ENCODE results near the gene SHTN1. TPM values are rescaled to one million over a fixed set of nuclear protein-coding genes. Genes with fewer than 3 reads are reported as not detected.

The SHTN1 gene
- total RNA-seq, 1 donor from 2014 or later = 106 TPM

DNA sequence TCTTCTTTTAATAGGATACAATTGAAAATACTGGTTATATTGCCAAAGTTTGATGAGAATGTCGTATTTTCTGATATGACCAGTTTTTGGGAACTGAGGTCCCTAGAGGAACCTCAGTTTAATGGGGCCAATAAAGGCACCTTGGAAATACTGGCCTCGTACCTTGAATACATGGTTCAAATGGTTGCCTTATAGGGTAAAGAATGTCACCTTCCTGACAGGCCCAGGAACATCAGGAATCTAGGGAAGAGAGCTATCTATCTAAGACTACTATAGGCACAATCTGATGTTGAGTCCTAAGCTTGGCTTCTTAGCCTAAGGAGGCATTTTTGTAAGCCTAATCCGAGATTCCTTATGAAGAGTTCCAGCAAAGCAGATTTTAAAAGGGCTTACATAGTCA, 9.3 kb downstream of the SHTN1 start:
- Mint-ChIP-seq H3K27ac (ENCODE audit: unreplicated experiment) (no peak overlapping the region), H3K4me1 (ENCODE audit: unreplicated experiment) (peaks cover 49% of the 10 kb centered on the region), H3K9me3 (ENCODE audit: unreplicated experiment) (no peaks in the 10 kb centered on the region), H3K27me3 (ENCODE audit: unreplicated experiment) (peaks cover 1% of the 10 kb centered on the region), H3K36me3 (ENCODE audit: low read depth, unreplicated experiment) (peaks cover 12% of the 10 kb centered on the region), H3K4me3 (ENCODE audit: unreplicated experiment) (no peak overlapping the region)
- DNase-seq (ENCODE audit: low spot score) = no peak
- TF ChIP-seq, protein P1, sequence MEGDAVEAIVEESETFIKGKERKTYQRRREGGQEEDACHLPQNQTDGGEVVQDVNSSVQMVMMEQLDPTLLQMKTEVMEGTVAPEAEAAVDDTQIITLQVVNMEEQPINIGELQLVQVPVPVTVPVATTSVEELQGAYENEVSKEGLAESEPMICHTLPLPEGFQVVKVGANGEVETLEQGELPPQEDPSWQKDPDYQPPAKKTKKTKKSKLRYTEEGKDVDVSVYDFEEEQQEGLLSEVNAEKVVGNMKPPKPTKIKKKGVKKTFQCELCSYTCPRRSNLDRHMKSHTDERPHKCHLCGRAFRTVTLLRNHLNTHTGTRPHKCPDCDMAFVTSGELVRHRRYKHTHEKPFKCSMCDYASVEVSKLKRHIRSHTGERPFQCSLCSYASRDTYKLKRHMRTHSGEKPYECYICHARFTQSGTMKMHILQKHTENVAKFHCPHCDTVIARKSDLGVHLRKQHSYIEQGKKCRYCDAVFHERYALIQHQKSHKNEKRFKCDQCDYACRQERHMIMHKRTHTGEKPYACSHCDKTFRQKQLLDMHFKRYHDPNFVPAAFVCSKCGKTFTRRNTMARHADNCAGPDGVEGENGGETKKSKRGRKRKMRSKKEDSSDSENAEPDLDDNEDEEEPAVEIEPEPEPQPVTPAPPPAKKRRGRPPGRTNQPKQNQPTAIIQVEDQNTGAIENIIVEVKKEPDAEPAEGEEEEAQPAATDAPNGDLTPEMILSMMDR (IDR thresholded peaks at IDR 0.05; ENCODE audit: unreplicated experiment) = no peak

DNA sequence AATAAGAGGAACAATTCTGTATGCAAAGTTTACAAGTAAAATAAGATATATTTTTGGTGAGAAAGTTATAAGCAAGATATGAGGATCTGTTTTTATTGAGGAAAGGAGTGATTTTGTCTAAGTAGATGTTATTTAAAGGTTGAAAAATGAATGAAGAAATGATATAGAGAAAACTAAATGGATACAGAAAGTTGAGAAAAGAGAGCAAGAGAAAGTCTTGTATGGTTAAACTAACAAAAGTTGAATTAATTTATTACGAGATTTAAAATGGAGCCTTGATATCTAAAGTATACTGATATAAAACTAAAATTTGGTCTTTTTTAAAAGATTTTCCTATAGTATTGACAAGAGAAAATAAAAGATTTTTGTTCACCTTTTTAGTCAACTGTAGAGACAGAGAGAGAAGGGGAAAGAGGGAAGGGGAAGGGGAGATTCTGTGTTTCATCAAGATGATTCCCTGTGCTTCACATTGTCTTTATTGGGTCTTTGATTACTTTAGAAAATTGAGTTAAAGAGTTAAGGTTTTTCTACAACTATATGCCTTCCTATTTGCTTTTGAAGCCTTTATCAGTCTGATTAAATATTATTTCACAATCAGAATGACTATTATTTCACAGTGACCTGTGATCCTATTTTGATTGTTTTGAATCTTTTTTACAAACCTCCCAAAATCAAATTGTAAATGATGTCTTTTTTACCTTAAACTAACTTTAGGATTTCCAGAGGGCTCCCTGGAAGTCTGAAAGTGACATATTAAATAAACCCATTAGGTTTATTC, 10.7 kb downstream of the SHTN1 start:
- no peak for DNase-seq (ENCODE audit: low spot score)
- Mint-ChIP-seq H3K36me3 (ENCODE audit: low read depth, unreplicated experiment) (peaks cover 12% of the 10 kb centered on the region), H3K4me1 (ENCODE audit: unreplicated experiment) (peaks cover 60% of the 10 kb centered on the region), H3K27ac (ENCODE audit: unreplicated experiment) (no peak overlapping the region), H3K27me3 (ENCODE audit: unreplicated experiment) (peaks cover 6% of the 10 kb centered on the region), H3K4me3 (ENCODE audit: unreplicated experiment) (no peak overlapping the region), H3K9me3 (ENCODE audit: unreplicated experiment) (no peaks in the 10 kb centered on the region)
- TF ChIP-seq, protein P1 (IDR thresholded peaks at IDR 0.05; ENCODE audit: unreplicated experiment) = no peak

- no peak overlapping the region for H3K4me3 Mint-ChIP-seq (ENCODE audit: unreplicated experiment)
- no peaks in the 10 kb centered on the region for H3K9me3 Mint-ChIP-seq (ENCODE audit: unreplicated experiment)
- TF ChIP-seq, protein P1 (IDR thresholded peaks at IDR 0.05; ENCODE audit: unreplicated experiment) = no peak
- H3K4me1 Mint-ChIP-seq (ENCODE audit: unreplicated experiment) = peaks cover 65% of the 10 kb centered on the region
- peaks cover 12% of the 10 kb centered on the region for H3K36me3 Mint-ChIP-seq (ENCODE audit: low read depth, unreplicated experiment)
- H3K27me3 Mint-ChIP-seq (ENCODE audit: unreplicated experiment) = peaks cover 6% of the 10 kb centered on the region
- no peak for DNase-seq (ENCODE audit: low spot score)
- no peak overlapping the region for H3K27ac Mint-ChIP-seq (ENCODE audit: unreplicated experiment)
Measured at GRCh38 chr10:116993610-116994009, 11.4 kb downstream of the SHTN1 start.

GRCh38 chr10:116992183-116992582, 12.8 kb downstream of the SHTN1 start:
- H3K4me3 Mint-ChIP-seq (ENCODE audit: unreplicated experiment) = peak overlapping the region; percentile 37
- peaks cover 69% of the 10 kb centered on the region for H3K4me1 Mint-ChIP-seq (ENCODE audit: unreplicated experiment)
- H3K27me3 Mint-ChIP-seq (ENCODE audit: unreplicated experiment) = peaks cover 6% of the 10 kb centered on the region
- peak overlapping the region; percentile 87 for H3K27ac Mint-ChIP-seq (ENCODE audit: unreplicated experiment)
- no peaks in the 10 kb centered on the region for H3K9me3 Mint-ChIP-seq (ENCODE audit: unreplicated experiment)
- peaks cover 3% of the 10 kb centered on the region for H3K36me3 Mint-ChIP-seq (ENCODE audit: low read depth, unreplicated experiment)
- TF ChIP-seq, protein P1 (IDR thresholded peaks at IDR 0.05; ENCODE audit: unreplicated experiment) = no peak
- DNase-seq (ENCODE audit: low spot score) = no peak

DNA sequence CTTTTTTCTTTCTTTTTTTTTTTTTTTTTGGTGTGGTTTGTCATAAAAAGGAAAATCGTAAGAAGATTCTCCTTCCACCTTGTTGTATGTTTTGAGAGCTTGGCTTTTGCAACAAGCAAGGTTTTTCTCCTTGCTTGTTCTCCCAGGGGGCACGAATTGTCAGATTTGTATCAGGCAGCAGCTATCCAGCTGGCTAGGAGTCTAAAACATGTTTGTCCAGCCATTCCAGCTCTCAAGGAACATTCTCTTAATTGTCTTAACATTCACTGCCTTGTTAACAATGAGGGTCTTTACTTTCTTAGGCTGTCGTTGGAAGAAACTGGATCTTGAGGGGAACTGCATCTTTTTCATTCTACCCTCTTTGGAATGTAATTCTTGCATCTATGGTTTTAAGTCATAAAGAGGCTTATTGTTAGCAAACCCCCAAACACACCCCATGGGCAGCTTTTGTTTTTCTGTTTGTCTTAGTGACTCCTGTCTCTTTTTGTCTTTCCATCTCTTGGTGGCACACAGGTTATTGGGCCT, 14.6 kb downstream of the SHTN1 start:
- peaks cover 66% of the 10 kb centered on the region for H3K4me1 Mint-ChIP-seq (ENCODE audit: unreplicated experiment)
- H3K27me3 Mint-ChIP-seq (ENCODE audit: unreplicated experiment) = peaks cover 8% of the 10 kb centered on the region
- peaks cover 3% of the 10 kb centered on the region for H3K36me3 Mint-ChIP-seq (ENCODE audit: low read depth, unreplicated experiment)
- no peak overlapping the region for H3K4me3 Mint-ChIP-seq (ENCODE audit: unreplicated experiment)
- no peak for DNase-seq (ENCODE audit: low spot score)
- H3K9me3 Mint-ChIP-seq (ENCODE audit: unreplicated experiment) = no peaks in the 10 kb centered on the region
- TF ChIP-seq, protein P1 (IDR thresholded peaks at IDR 0.05; ENCODE audit: unreplicated experiment) = no peak
- peak overlapping the region; percentile 97 for H3K27ac Mint-ChIP-seq (ENCODE audit: unreplicated experiment)
